HG02623 (cell line): ENCODE data around the gene TPK1.
A peak's percentile ranks its signal among the peaks of the same experiment; 100 is the strongest.
"Not testable (repeated sequence)": the region's sequence is repeated elsewhere in the genome, so short reads cannot be mapped to it uniquely, and the experiment has no call there.

Experiments used
- ATAC-seq: cut with Tn5 transposase; IDR thresholded peaks from one replicate; pipeline ENCODE4 v1.9.1; 2021; ENCODE audit warnings: moderate library complexity; ENCODE audit not compliant: unreplicated experiment

The TPK1 gene

DNA sequence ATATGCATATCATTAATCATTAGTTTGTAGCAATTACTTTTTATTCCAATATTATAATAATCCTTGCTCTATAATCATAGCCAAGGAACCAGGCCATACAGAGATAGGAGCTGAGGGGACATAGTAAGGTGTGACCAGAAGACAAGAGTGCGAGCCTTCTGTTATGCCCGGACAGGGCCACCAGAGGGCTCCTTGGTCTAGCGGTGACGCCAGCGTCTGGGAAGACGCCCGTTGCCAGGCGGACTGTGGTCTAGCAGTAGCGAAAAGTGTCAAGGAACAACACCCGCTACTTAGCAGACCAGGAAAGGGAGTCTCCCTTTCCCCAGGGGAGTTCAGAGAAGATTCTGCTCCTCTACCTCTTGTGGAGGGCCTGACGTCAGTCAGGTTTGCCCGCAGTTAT, 109.0 kb downstream of the TPK1 start:
- not testable (repeated sequence) for ATAC-seq

- ATAC-seq = peak; percentile 98
Measured at GRCh38 chr7:144725070-144725469, 110.8 kb downstream of the TPK1 start.

DNA sequence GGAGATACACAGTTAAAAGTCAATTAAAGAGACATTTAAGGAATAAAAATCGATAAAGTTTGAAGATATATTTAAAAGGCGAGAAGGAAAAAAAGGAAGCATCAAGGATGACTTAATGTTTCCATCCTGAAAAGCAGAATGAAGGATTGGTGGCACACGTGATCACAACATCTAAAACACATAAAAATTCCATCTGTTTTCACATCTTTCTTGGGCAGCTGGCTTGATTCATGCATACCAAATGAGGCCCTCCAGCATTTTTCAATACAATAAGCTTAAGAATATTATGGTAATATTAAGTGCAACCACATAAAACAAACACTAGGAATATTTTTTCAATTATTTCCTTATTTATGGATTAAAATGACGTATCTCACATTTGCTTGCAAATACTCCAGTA, 112.6 kb downstream of the TPK1 start:
- no peak for ATAC-seq

DNA sequence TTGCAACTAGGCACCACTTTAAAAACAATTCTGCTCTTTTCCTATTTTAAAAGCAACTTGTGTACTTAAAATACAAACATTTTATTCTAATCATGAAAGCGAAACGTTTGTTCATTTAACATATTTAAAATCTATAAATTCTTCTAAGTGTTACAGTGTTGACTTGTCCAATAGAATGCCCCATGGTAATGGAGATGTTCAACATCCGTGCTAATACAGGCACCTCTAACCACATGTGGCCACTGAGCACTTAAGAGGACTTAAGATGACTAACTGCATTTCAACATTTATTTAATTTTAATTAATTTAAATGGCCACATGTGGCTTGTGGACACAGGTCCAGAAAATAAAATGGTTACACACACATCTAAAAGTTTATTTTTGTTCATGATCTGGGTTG, 115.1 kb downstream of the TPK1 start:
- no peak for ATAC-seq

GRCh38 chr7:144720149-144720548, 115.7 kb downstream of the TPK1 start:
- no peak for ATAC-seq

DNA sequence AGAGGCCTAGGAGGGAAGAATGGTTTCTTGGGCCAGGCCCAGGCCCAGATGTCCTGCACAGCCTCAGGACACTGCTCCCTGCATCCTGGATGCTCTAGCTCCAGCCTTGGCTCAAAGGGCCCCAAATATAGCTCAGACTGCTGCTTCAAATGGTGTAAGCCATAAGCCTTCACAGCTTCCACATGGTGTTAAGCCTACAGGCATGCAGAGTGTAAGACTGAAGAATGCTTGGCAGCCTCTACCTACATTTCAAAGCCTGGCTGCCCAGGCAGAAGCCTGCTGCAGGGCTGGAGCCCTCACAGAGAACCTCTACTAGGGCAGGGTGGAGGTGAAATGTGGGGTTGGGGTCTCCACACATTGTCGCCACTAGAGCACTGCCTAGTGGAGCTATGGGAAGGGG, 118.1 kb downstream of the TPK1 start:
- ATAC-seq = no peak

- ATAC-seq = no peak
Measured at GRCh38 chr7:144713850-144714249, 122.0 kb downstream of the TPK1 start.

DNA sequence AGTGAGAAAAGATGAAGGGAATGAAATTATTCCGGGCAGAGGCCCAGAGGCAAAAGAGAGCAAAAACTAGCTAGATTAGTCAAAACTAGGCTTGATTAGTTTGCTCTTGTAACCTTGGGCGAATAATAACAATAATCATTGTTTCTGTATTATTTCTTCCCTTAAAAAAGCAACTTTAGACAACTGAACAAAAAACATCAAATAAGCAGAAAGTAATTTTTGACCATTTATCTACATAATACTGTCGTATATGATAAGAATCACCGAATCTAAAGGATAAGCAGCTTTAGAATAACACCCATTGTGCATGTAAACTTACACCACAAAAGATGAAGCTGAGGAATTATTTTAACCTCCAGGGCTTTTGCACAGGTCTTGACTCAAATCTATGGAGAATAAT, 125.1 kb downstream of the TPK1 start:
- ATAC-seq = no peak

DNA sequence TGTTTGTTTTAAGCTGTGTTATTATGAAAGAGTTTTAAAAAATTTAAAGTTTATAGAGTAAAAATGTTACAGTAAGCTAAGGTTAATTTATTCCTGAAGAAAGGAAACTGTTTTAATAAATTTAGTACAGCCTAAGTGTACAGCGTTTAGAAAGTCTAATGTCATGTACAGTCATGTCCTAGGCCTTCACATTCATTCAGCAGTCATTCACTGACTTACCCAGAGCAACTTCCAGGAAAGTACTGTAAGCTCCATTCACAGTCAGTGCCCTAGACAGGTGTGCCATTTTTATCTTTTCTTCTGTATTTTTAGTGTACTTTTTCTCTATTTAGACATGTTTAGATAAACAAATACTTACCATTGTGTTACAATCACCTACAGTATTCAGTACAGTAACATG, 126.8 kb downstream of the TPK1 start:
- ATAC-seq = no peak

DNA sequence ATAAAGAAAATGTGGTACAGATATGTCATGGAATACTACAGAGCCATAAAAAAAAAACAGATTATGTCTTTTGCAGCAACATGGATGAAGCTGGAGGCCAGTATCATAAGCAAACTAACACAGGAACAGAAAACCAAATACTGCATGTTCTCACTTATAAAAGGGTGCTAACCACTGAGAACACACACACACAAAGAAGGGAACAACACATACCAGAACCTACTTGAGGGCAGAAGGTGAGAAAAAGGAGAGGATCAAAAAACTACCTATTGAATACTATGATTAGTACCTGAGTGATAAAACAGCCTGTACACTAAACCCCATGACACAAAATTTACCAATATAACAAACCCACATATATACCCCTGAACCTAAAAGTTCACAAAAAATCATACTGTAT, 144.6 kb downstream of the TPK1 start:
- no peak for ATAC-seq

DNA sequence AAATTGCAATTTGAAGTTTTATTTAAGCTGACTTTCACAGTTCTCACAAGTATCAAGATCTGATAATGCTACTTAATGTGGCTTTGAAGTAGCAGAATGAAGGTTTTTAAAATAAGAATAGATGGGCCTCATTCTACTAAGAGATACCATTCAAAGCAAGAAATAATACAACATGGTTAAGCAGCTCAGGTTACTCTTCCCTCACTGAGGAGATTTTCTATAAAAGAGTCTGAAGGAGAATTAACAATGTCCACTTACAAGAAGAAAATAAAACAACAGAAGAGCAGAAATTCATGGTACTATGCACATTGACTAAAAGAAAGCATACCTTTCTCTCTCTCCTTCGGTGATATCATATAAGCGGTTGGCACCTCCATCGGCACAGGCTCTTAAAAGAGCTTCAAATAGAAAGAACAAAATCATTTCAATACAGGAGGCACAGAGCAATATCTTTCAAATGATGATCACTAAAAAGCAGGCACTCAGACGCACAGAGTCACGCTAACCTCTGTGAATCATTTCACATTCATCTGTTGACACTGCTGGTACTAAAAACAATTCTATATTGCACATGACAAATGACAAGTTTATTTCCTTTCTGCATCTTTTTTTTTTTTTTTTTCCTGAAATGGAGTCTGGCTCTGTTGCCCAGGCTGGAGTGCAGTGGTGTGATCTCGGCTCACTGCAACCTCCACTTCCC, 153.1 kb downstream of the TPK1 start:
- no peak for ATAC-seq

- no peak for ATAC-seq
Measured at GRCh38 chr7:144676492-144676891, 159.4 kb downstream of the TPK1 start.

DNA sequence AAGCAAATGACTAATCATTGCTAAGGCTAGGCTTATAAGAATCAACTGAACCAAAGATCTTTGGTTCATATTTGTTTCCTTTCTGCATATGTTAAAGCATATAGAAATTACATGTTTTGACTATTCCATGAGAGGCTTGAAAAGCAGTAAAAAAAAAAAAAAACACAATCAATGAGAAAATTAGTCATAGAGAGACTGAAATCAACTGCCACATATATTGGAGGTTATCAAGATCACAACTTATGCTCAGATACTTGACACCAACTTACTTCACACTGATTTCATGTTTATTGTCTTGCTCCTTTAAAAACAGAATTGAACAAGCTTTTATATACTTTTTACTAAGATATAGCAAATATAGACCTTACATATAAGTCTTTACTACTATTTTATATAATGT, 161.3 kb downstream of the TPK1 start:
- no peak for ATAC-seq

GRCh38 chr7:144672869-144673268, 163.0 kb downstream of the TPK1 start:
- ATAC-seq = no peak

- no peak for ATAC-seq
Measured at GRCh38 chr7:144671429-144671828, 164.4 kb downstream of the TPK1 start.

DNA sequence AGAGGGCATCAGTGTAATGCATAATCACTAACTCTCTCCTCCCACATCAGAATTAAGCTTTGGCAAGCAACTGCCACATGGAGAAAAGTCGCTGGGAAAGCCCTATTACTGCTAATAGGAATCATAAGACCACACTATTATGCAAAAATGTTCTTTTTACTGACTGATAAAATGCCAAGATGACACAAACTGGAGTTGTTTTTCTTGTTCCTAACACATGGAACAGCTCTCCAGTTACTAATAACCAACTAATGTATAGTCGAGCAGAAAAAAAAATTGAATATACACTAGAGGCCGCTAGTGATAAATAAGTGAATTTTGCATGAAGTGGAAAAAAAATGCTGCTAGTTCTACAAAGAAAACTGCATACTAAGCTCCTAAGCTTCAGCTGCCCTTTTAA, 165.6 kb downstream of the TPK1 start:
- ATAC-seq = no peak

DNA sequence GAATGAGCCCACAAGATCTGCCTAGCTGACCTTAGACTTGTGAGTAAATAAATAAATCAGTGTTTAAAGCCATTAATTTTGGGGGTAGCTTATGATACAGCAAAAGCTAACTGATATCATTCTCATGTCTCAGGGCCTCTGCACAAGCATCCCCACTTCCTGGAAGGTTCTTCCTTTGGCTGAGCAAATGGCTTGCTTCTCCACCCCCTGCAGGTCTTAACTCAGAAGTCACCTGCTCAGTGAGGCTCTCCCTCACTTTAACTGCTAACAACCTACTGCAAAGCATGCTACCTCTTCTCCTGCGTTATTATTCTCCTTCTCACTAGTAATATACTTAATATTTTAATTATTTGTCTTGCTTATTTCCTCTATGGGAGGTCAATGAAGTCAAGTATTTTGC, 167.3 kb downstream of the TPK1 start:
- ATAC-seq = no peak

- no peak for ATAC-seq
Measured at GRCh38 chr7:144665689-144666381, 170.0 kb downstream of the TPK1 start.

- ATAC-seq = no peak
Measured at GRCh38 chr7:144659211-144659610, 176.6 kb downstream of the TPK1 start.

GRCh38 chr7:144656965-144657517, 178.8 kb downstream of the TPK1 start:
- peak; percentile 46 for ATAC-seq

DNA sequence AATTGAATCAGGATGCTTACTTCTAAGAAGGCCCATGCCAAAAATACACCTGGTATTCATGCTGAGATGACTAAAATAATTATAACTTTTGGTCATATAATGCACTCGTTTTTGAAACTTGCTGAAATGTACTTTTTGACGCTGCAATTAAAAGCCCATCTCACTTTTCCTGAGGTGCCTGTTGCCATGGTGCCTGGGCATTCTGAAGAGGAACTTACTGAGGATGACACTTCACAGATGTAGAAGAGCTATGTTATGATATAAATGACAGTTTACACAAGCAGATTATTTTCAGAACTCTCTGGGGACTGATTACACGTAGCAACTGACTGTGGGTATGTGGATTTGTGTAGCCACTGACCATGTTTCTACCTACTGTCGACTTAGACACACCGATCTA, 182.4 kb downstream of the TPK1 start:
- ATAC-seq = no peak

GRCh38 chr7:144650439-144650838, 185.4 kb downstream of the TPK1 start:
- ATAC-seq = no peak
